ENCODE data around the gene THYN1.

- TF ChIP-seq CTCF (IDR thresholded peaks at IDR 0.05; ENCODE audit: insufficient read depth, low read length, poor library complexity, severe bottlenecking), result no peak
- TF ChIP-seq EZH2phosphoT487 (conservative IDR thresholded peaks at IDR 0.05; ENCODE audit: low read length), result no peak
Observed at GRCh38 chr11:134245434-134245833, 7.7 kb downstream of the THYN1 start.

All from SU-DHL-6 (cell line).